Measurements from ENCODE around the gene PHLPP1.

The PHLPP1 gene

GRCh38 chr18:63025251-63026090 lies 310.1 kb downstream of the PHLPP1 start:
- no peak for DNase-seq

GRCh38 chr18:63028380-63028779 lies 313.0 kb downstream of the PHLPP1 start:
- DNase-seq: no peak

Data from suppressor macrophage treated with lipopolysaccharide for 1 hour (primary cell).